Activated T-helper 17 cell treated with anti-CD3 and anti-CD28 coated beads, Interleukin-2, amount 50 U/mL, for 72 hours (primary cell): ENCODE measurements around the gene KIRREL1. TPM values are rescaled to one million over a fixed set of nuclear protein-coding genes. Genes with fewer than 3 reads are reported as not detected.
A peak's percentile ranks its signal among the peaks of the same experiment; 100 is the strongest.

Experiments used
- ATAC-seq: fragments of 150-1000 bp; cut with Tn5 transposase; replicated peaks from 2 replicates; pipeline ENCODE4 v1.10.0; 2021; ENCODE audit warnings: mild to moderate bottlenecking, moderate library complexity
- H3K27ac Mint-ChIP-seq: one replicate; pipeline ENCODE4 v1.8.0; 2022; ENCODE audit warnings: mixed read lengths
- H3K27me3 Mint-ChIP-seq: one replicate; pipeline ENCODE4 v1.8.0; 2022; ENCODE audit warnings: mixed read lengths
- H3K36me3 Mint-ChIP-seq: one replicate; pipeline ENCODE4 v1.8.0; 2022; ENCODE audit warnings: low read depth, mild to moderate bottlenecking, mixed read lengths
- H3K4me1 Mint-ChIP-seq: one replicate; pipeline ENCODE4 v1.8.0; 2022; ENCODE audit warnings: mixed read lengths
- H3K4me3 Mint-ChIP-seq: one replicate; pipeline ENCODE4 v1.8.0; 2022; ENCODE audit warnings: mild to moderate bottlenecking, mixed read lengths
- H3K9me3 Mint-ChIP-seq: one replicate; pipeline ENCODE4 v1.8.0; 2022; ENCODE audit warnings: mixed read lengths
- total RNA-seq, 2 donors: library from RNA; stranded (reverse); gene quantifications; one replicate each; pipeline ENCODE4 v1.2.3, GENCODE V29; 2022

Gene KIRREL1
- total RNA-seq, 2 donors from 2014 or later = 0.08 TPM; not detected in 1

DNA sequence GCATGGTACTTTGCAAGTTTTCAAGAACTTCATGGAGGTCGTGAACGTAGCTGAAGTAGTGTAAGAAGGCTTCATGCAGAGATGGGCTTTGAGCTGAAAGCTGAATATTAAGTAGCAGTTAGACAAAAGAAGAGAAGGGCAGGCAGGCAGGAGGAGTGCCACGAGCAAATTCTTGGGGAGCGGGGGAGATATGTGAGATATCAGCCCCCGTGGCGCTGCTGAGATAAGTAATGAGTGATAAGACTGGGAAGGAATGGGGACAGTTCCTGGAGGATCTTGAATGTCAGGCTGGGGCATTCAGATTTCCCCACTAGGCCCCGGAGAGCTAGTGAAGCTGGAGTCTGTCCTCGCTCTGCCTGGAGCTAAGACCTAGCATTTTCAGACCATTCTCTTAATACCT lies 27.9 kb upstream of the KIRREL1 start:
- Mint-ChIP-seq H3K4me1 (peaks cover 5% of the 10 kb centered on the region), H3K27me3 (peaks cover 25% of the 10 kb centered on the region), H3K36me3 (no peaks in the 10 kb centered on the region)

DNA sequence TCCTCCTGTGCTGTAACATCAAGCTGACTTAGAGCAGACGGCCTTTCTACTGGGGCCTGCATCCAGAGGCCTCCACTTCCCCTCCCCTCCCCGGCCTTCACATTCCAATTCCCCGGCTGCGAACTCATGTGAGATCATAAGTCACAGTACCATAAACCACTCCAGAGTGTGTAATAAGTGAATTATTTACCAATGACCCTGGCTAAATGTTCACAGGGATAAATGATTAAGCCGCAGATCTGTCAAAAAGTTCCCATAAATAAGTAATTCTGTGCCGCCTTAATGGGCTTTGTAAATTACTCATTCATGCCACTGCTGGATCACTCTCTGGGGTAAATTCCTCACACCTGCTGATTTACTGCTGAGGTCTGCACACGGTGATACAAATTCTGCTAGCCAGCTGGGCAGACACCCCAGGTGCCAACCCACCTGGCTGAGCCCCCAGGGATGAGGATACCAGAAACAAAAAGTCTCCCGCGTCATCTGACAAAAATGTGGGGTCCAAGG lies 27.4 kb upstream of the KIRREL1 start:
- Mint-ChIP-seq H3K4me3 (no peak overlapping the region), H3K27ac (no peak overlapping the region), H3K4me1 (peaks cover 5% of the 10 kb centered on the region), H3K36me3 (no peaks in the 10 kb centered on the region), H3K9me3 (no peaks in the 10 kb centered on the region), H3K27me3 (peaks cover 21% of the 10 kb centered on the region)
- ATAC-seq = no peak

More for the DNA sequence above, 27.9 kb upstream of the KIRREL1 start:
- H3K4me3 Mint-ChIP-seq = no peak overlapping the region
- no peak overlapping the region for H3K27ac Mint-ChIP-seq
- H3K9me3 Mint-ChIP-seq = no peaks in the 10 kb centered on the region
- no peak for ATAC-seq

DNA sequence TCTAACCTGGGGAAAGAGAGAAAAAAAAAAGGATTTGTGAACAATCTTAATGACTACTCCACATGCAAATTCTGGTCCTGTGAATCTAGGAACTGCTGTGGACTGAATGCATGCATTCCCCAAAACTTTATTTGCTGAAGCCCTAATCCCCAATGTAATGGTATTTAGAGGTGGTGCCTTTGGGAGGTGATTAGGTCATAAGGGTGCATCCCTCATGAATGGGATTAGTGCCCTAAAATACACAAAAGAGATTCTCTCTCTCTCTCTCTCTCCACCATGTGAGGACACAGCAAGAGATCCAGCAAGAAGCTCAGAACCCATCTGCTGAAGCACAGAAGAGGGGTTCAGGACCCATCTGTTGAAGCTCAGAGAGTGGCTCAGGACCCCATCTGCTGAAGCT lies 26.2 kb upstream of the KIRREL1 start:
- Mint-ChIP-seq H3K27me3 (peaks cover 14% of the 10 kb centered on the region), H3K9me3 (no peaks in the 10 kb centered on the region), H3K36me3 (no peaks in the 10 kb centered on the region), H3K4me1 (peaks cover 2% of the 10 kb centered on the region), H3K4me3 (no peak overlapping the region), H3K27ac (no peak overlapping the region)
- ATAC-seq = no peak

DNA sequence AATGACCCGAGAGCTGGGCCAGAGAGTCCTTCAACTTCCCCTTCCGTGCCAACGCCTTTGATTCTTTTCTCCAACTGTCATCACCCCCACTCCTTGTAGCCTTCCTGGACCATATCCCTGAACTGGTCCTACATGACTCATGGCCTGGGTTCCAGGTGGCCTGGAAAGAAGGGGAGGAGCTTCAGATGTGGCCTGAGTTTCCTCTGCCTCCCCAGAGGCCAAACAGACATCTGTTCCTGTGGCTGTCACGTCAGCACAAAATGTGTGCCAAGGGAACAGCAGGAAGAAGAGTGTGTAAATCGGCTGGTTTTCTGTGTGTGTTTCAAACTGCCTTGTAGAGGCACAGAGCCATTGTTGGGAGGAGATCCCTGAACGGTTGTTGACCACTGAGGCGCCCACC lies 24.9 kb upstream of the KIRREL1 start:
- H3K27me3 Mint-ChIP-seq = peaks cover 15% of the 10 kb centered on the region
- no peaks in the 10 kb centered on the region for H3K9me3 Mint-ChIP-seq
- H3K4me3 Mint-ChIP-seq = no peak overlapping the region
- no peaks in the 10 kb centered on the region for H3K4me1 Mint-ChIP-seq
- no peaks in the 10 kb centered on the region for H3K36me3 Mint-ChIP-seq
- ATAC-seq = no peak
- no peak overlapping the region for H3K27ac Mint-ChIP-seq

DNA sequence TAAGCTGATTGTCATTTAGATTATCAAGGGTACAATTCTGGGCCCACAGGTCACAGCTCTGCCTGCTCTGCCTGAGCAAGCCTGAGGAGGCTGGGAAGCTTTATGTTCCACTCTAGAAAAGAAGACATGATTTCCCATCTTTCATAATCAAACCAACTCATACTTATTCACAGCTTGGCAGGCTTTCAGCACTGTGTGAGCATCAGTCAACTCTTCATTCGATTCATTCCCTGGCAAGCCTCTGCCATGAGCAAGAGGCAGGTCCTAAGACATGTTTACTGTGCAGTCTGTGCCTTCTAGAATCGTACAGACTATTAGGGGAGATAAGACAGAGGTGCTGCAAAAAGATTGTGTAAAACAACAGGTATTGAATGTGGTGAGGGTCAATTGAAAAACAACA lies 24.5 kb upstream of the KIRREL1 start:
- H3K36me3 Mint-ChIP-seq = no peaks in the 10 kb centered on the region
- H3K27ac Mint-ChIP-seq = no peak overlapping the region
- peaks cover 19% of the 10 kb centered on the region for H3K27me3 Mint-ChIP-seq
- no peak overlapping the region for H3K4me3 Mint-ChIP-seq
- no peak for ATAC-seq
- H3K9me3 Mint-ChIP-seq = no peaks in the 10 kb centered on the region
- no peaks in the 10 kb centered on the region for H3K4me1 Mint-ChIP-seq

DNA sequence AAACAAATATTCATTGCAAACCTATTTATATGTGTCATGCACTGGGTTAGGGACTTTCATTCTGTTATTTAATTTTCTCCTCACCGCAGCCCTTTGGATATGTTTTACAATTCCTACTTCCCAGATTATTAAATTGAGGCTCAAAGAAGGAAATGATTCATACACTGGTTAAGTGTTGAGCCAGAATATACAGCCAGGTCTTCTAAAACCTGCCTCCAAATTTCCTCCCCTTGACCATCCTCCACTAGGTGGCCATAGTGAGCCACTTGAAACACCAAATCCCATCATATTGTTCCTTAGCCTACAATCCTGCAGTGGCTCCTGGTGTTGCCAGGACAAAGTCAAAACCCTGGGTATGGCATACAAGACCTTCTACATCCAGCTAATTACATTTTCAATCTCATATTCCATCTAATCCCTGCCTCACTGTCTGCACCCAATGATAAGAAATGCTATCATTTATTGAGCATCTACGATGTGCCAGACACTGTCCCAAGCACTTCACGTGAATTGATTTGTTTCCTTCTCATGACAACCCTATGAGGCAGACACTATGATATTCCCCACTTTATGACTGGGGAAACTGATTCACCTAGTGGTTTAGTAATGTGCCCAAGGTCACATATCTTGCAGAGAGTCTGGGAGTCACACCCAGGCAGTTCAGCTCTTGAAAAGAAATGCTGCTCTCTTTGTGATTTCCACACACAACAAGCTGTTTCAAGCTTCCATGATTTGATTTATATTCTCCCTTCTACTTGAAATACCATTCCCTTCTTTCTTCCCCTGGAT lies 23.6 kb upstream of the KIRREL1 start:
- Mint-ChIP-seq H3K36me3 (no peaks in the 10 kb centered on the region), H3K27ac (no peak overlapping the region), H3K9me3 (no peaks in the 10 kb centered on the region), H3K4me3 (no peak overlapping the region), H3K27me3 (peaks cover 22% of the 10 kb centered on the region), H3K4me1 (no peaks in the 10 kb centered on the region)
- ATAC-seq = peak; percentile 44

DNA sequence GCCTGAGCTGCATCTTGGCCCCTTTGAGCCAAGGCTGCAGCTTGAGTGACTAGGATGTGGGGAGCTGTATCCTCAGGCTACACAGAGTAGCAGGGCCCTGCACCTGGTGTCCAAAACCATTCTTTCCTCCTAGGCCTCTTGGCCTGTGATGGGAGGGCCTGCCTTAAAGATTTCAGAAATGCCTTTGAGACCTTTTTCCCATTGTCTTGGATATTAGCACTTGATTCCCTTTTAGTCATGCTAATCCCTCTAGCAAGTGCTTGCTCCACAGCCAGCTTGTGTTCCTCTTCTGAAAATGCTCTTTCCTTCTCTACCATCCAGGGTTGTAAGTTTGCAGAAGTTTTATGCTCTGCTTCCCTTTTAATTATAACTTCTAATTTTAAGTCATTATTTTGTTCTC lies 21.7 kb upstream of the KIRREL1 start:
- ATAC-seq = no peak
- H3K36me3 Mint-ChIP-seq = no peaks in the 10 kb centered on the region
- no peaks in the 10 kb centered on the region for H3K4me1 Mint-ChIP-seq
- no peak overlapping the region for H3K4me3 Mint-ChIP-seq
- peaks cover 25% of the 10 kb centered on the region for H3K27me3 Mint-ChIP-seq
- H3K9me3 Mint-ChIP-seq = no peaks in the 10 kb centered on the region
- no peak overlapping the region for H3K27ac Mint-ChIP-seq

DNA sequence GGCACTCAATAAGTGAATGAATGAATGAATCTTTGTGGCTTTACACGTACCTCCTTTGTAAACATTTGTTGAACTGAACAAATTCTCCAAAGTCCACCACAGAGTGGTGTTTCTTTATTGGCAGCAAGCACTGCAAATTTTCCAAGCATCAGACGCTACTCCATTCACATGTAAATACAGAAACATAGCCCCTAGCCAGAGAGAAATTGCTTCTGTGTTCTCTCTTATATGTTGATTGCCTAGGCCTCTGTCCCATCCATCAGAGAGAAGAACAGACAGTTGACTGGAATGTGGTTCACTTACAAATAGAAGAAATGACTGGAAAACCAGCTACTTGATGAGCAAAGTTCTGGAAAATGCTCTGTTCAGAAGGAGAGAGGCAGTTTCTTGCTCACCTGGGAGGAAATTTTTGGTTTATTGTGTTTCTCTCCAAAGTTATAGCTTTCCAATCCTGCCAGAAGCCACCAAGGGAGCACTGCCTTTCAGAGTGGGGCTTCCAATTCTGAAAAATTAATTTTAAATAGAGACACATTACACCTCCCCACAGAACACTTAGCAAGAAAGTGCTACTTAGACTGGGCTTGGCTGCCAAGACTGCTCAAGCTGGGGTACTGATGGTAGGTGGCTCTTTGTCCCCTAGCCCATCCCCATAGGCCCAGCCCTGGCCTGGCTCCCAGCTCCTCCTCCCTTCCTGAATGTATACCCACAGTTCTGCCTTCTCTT lies 18.1 kb upstream of the KIRREL1 start:
- H3K4me1 Mint-ChIP-seq = no peaks in the 10 kb centered on the region
- no peaks in the 10 kb centered on the region for H3K36me3 Mint-ChIP-seq
- peaks cover 32% of the 10 kb centered on the region for H3K27me3 Mint-ChIP-seq
- no peak overlapping the region for H3K4me3 Mint-ChIP-seq
- no peak for ATAC-seq
- H3K27ac Mint-ChIP-seq = no peak overlapping the region
- no peaks in the 10 kb centered on the region for H3K9me3 Mint-ChIP-seq

DNA sequence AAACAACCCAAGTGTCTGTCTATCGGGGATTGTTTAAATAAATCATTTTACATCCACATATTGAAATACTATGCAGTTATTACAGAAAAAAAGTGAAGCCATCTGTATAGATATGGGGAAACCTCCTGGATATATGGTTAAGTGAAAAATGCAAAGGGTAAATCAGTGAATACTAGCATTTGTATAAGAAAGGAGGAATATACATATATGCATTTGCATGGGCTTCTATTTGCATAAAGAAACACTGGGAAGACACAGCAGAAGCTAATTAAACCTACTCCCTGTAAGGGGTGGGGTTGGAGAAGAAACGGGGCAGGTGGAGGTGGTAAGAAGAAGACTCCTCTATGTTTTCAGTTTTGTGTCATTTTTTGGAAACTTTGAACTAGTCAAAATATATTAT lies 16.6 kb upstream of the KIRREL1 start:
- no peak overlapping the region for H3K4me3 Mint-ChIP-seq
- H3K27ac Mint-ChIP-seq = no peak overlapping the region
- no peaks in the 10 kb centered on the region for H3K36me3 Mint-ChIP-seq
- H3K4me1 Mint-ChIP-seq = no peaks in the 10 kb centered on the region
- H3K9me3 Mint-ChIP-seq = no peaks in the 10 kb centered on the region
- peaks cover 32% of the 10 kb centered on the region for H3K27me3 Mint-ChIP-seq
- ATAC-seq = no peak

DNA sequence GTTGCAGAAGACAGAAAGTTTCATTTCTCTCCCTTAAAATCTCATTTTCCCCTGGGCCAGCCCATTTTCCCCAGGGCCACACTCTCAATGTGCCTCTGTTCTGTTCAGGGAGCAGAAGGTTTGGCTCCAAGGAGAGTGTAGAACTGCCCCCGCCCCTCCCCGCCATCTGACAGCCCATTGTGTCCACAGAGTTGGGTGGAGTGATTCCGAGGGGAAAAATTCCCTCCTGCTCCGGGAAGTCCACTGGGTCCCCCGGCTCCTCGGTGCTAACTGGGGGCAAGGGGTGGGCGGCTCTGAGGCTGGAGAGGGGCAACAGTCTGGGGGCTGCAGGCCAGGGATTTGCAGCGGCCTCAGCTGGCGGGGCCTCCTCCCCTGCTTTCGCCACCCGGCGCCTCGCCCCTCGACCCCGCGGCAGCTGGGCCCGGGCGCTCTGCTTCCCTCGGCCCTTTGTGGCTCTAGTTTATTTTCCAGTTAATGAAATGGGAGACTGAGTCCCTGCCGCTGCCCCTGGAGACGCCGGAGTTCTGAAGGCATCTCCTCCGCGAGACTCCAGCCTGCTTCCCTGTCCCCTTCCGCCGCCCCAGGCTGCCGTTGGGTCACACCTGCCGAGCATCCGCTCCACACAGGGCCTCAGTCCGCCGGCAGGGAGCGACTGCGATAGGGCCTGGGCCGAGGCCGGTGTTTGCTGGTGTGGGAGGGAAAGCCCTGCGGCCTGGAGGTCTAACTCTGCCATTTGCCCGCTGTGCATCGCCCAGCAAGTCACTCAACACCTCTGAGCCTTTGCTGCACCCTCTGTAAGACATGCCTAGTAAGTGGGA lies 14.7 kb upstream of the KIRREL1 start:
- no peak overlapping the region for H3K27ac Mint-ChIP-seq
- H3K4me1 Mint-ChIP-seq = no peaks in the 10 kb centered on the region
- H3K27me3 Mint-ChIP-seq = peaks cover 29% of the 10 kb centered on the region
- ATAC-seq = no peak
- H3K4me3 Mint-ChIP-seq = no peak overlapping the region
- no peaks in the 10 kb centered on the region for H3K36me3 Mint-ChIP-seq
- no peaks in the 10 kb centered on the region for H3K9me3 Mint-ChIP-seq

DNA sequence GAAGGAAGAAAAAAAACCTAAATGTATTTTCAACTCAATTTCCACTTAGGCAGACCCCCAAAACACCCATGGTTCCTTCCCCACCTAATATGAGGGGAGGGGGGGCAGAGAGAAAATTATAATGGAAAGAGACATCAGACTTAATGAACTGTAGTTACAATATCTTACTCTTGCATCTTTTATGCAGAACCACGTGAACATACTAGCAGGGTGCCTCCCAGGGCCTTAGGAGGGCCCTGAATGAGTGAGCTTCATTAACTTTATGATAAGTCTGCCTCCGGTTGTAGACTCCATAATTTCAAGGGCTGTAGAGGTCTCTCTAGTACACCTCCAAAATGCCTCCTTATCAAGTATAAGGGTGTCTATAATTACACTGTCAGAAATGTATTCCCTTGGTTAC lies 11.3 kb upstream of the KIRREL1 start:
- H3K27ac Mint-ChIP-seq = no peak overlapping the region
- H3K27me3 Mint-ChIP-seq = peaks cover 24% of the 10 kb centered on the region

DNA sequence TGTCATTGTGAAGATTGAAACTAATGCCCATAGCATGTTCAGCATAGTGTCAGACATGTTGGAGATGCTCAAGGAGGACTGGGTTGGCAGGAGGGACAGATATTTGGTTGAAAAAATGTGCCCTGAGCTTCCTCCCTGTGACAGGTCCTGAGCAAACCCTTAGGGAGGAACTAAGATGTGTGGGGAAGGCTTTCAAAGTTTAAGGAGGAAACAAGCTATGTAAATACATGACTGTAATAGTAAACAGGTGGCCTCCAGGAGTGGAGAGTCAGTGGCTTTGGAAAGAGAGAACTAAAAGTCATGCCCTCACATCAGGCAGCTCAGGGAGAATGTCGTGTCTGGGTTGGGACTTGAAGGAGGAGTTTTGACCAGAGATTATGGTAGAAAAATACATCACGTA lies 9.7 kb upstream of the KIRREL1 start:
- Mint-ChIP-seq H3K27ac (no peak overlapping the region), H3K27me3 (peaks cover 26% of the 10 kb centered on the region), H3K36me3 (no peaks in the 10 kb centered on the region), H3K4me1 (no peaks in the 10 kb centered on the region), H3K9me3 (no peaks in the 10 kb centered on the region), H3K4me3 (no peak overlapping the region)
- ATAC-seq = no peak

More for the DNA sequence above, 11.3 kb upstream of the KIRREL1 start:
- Mint-ChIP-seq H3K9me3 (no peaks in the 10 kb centered on the region), H3K4me3 (no peak overlapping the region), H3K36me3 (no peaks in the 10 kb centered on the region), H3K4me1 (no peaks in the 10 kb centered on the region)
- no peak for ATAC-seq

DNA sequence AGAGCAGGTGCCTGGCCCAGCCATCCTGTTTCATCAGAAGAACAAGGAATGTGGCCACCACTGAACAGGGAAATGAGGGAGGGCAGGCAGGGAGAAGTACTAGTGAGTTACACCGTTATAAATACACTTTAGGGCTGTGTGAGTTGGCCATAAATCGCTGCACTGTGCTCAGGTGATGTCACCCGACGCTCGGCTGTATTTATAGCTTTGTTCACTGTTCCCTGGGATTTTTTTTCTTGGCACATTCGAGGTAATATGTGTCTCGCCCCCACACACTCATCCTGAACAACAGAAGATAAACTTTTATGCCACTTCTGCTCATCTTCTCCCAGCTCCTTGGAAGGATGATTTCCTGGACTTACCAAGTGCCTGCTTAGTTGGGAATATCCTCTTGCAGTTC lies 9.0 kb upstream of the KIRREL1 start:
- no peak for ATAC-seq
- Mint-ChIP-seq H3K27ac (no peak overlapping the region), H3K27me3 (peaks cover 26% of the 10 kb centered on the region), H3K9me3 (no peaks in the 10 kb centered on the region), H3K4me1 (no peaks in the 10 kb centered on the region), H3K36me3 (no peaks in the 10 kb centered on the region), H3K4me3 (no peak overlapping the region)

DNA sequence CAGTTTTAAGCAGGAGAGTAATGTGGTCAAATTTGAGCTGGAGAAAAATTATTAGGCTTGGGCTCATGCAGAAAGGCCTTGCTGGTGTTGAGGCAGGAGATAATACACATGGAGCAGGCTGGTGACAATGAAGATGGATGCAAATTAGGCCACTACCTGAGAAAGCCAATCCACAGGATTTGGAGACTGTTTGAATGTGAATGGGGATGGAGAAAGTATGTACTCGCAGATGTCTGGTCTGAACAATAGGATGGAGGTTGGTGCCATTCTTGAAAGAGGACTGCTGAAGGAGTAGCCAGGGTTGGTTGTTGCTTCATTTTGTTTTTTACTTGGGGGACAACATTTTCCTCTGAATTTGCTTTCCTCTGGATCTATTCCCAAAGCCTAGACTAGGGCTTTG lies 8.0 kb upstream of the KIRREL1 start:
- H3K27ac Mint-ChIP-seq = no peak overlapping the region
- no peaks in the 10 kb centered on the region for H3K9me3 Mint-ChIP-seq
- H3K4me3 Mint-ChIP-seq = no peak overlapping the region
- peaks cover 32% of the 10 kb centered on the region for H3K27me3 Mint-ChIP-seq
- no peak for ATAC-seq
- no peaks in the 10 kb centered on the region for H3K36me3 Mint-ChIP-seq
- no peaks in the 10 kb centered on the region for H3K4me1 Mint-ChIP-seq
